ENCODE data around the gene TMEM184A.

DNA sequence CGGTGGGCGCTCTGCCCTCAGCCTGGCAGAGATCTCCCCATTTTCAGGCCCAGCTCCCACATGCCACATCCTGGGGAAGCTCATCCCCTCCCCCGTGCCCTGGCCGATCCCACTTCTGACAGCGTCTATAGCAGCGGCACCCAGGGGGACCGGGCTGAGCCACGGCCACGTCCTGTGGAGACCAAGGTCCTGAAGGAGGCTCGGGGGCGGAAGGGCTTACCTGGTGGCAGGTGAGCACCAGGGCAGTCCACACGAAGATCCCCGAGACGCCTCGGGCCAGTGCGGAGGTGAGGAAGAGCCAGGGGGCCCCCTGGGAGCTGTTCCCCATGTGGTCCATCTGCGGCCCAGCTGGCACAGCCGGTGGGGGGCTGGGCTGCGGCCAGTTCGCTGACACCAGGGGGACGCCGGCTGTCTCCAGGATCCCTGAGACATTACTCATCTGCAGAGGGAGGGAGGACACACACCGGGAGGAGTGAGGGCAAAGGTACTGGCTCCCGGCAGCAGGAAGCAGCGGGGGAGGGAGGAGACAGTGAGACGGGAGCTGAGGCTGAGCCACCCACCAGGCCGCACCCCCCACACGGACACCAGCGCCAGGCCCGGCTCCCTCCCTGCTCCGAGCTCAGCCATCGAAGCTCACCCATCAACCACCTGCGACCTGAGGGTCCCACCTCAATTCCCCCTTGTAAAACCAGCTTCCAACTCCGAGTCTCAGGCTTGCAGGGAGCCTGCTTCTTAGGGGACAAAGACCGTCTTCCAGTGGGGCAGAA lies 776 bp downstream of the TMEM184A start:
- TF ChIP-seq EZH2 (IDR thresholded peaks at IDR 0.05; ENCODE audit: insufficient read depth, poor library complexity, severe bottlenecking): no peak
- no peak for TF ChIP-seq EZH2phosphoT487 (IDR thresholded peaks at IDR 0.05; ENCODE audit: insufficient read depth, low read depth)

Measured in GM23248 (cell line).